Liver (tissue), 9 donors: ENCODE results near the gene HIVEP3. TPM values are rescaled to one million over a fixed set of nuclear protein-coding genes. Genes with fewer than 3 reads are reported as not detected.

Experiments used
- DNase-seq: peaks from one replicate; pipeline ENCODE4 v3.0.0-alpha.2; 2017; ENCODE audit warnings: low spot score
- H3K27ac ChIP-seq, 2 donors: one replicate each; pipeline ENCODE4 v1.7.0; 2013; ENCODE audit warnings: inconsistent platforms in 2 of 2, low read length in 2 of 2, control low read depth in 1 of 2, low read depth in 1 of 2, mild to moderate bottlenecking in 1 of 2
- H3K27me3 ChIP-seq, 4 donors: one replicate each; pipeline versions ENCODE4 v1.6.1 to v1.7.0; 2013; ENCODE audit warnings: low read length in 3 of 4, inconsistent platforms in 1 of 4, mild to moderate bottlenecking in 1 of 4, moderate library complexity in 1 of 4; ENCODE audit not compliant: control insufficient read depth in 4 of 4, insufficient read depth in 4 of 4
- H3K36me3 ChIP-seq, 4 donors: one replicate each; pipeline versions ENCODE4 v1.6.1 to v1.7.0; 2013; ENCODE audit warnings: low read length in 3 of 4, mild to moderate bottlenecking in 3 of 4, low read depth in 1 of 4, moderate library complexity in 1 of 4; ENCODE audit not compliant: control insufficient read depth in 4 of 4, insufficient read depth in 3 of 4
- H3K4me1 ChIP-seq, 4 donors: one replicate each; pipeline versions ENCODE4 v1.6.1 to v1.7.0; 2013; ENCODE audit warnings: low read length in 3 of 4, mild to moderate bottlenecking in 3 of 4, moderate library complexity in 1 of 4; ENCODE audit not compliant: control insufficient read depth in 4 of 4, insufficient read depth in 4 of 4
- H3K4me3 ChIP-seq, 3 donors: one replicate each; pipeline versions ENCODE4 v1.6.1 to v1.7.0; 2013; ENCODE audit warnings: low read length in 3 of 3, control low read depth in 1 of 3, low read depth in 1 of 3, mild to moderate bottlenecking in 1 of 3
- H3K9ac ChIP-seq, 2 donors: one replicate each; pipeline ENCODE4 v1.7.0; 2013; ENCODE audit warnings: low read length in 2 of 2, mild to moderate bottlenecking in 2 of 2, moderate library complexity in 2 of 2, control low read depth in 1 of 2, low read depth in 1 of 2
- H3K9me3 ChIP-seq, 4 donors: one replicate each; pipeline versions ENCODE4 v1.6.1 to v1.7.0; 2013; ENCODE audit warnings: low read length in 3 of 4; ENCODE audit not compliant: control insufficient read depth in 4 of 4
- EGR1 ChIP-seq, 2 donors: IDR thresholded peaks; 2 replicates each; pipeline ENCODE4 v1.6.1; 2016 to 2018; ENCODE audit warnings: antibody characterized with exemption in 2 of 2, low read depth in 2 of 2
- FOXA1 ChIP-seq: IDR thresholded peaks from 2 replicates; pipeline ENCODE4 v1.6.1; 2016; ENCODE audit warnings: antibody characterized with exemption
- FOXA2 ChIP-seq: IDR thresholded peaks from 2 replicates; pipeline ENCODE4 v1.6.1; 2016; ENCODE audit warnings: antibody characterized with exemption
- GABPA ChIP-seq, 2 donors: IDR thresholded peaks in 1 of 2; conservative IDR thresholded peaks in 1 of 2; 2 replicates each; pipeline ENCODE4 v1.6.1; 2016; ENCODE audit warnings: antibody characterized with exemption in 2 of 2, mild to moderate bottlenecking in 1 of 2, moderate library complexity in 1 of 2
- HNF4A ChIP-seq, 2 donors: conservative IDR thresholded peaks; 2 replicates each; pipeline ENCODE4 v1.6.1; 2016; ENCODE audit warnings: antibody characterized with exemption in 2 of 2, mild to moderate bottlenecking in 2 of 2
- HNF4G ChIP-seq: IDR thresholded peaks from 2 replicates; pipeline ENCODE4 v1.6.1; 2016; ENCODE audit warnings: antibody characterized with exemption
- JUND ChIP-seq, 2 donors: IDR thresholded peaks; 2 replicates each; pipeline ENCODE4 v1.6.1; 2016; ENCODE audit warnings: antibody characterized with exemption in 2 of 2
- NR2F2 ChIP-seq: IDR thresholded peaks from 2 replicates; pipeline ENCODE4 v1.6.1; 2016; ENCODE audit warnings: antibody characterized with exemption
- RAD21 ChIP-seq, 2 donors: IDR thresholded peaks; 2 replicates each; pipeline ENCODE4 v1.6.1; 2016; ENCODE audit warnings: antibody characterized with exemption in 2 of 2, mild to moderate bottlenecking in 2 of 2
- RXRA ChIP-seq, 2 donors: IDR thresholded peaks; 2 replicates each; pipeline ENCODE4 v1.6.1; 2017 to 2018; ENCODE audit warnings: antibody characterized with exemption in 2 of 2, mild to moderate bottlenecking in 1 of 2
- SP1 ChIP-seq: IDR thresholded peaks from 2 replicates; pipeline ENCODE4 v1.6.1; 2018; ENCODE audit warnings: antibody characterized with exemption, mild to moderate bottlenecking
- TAF1 ChIP-seq: conservative IDR thresholded peaks from 2 replicates; pipeline ENCODE4 v1.6.1; 2016; ENCODE audit warnings: antibody characterized with exemption, mild to moderate bottlenecking
- YY1 ChIP-seq: IDR thresholded peaks from 2 replicates; pipeline ENCODE4 v1.6.1; 2016; ENCODE audit warnings: antibody characterized with exemption, mild to moderate bottlenecking
- WGBS: extraction: QIAGEN DNeasy Blood & Tissue Kit; methylation state at CpG from one replicate; pipeline ENCODE4 v1.1.7; 2013; 5-methylcytosine and 5-hydroxymethylcytosine counted together
- polyA plus RNA-seq, 2 donors: library from polyadenylated mRNA; stranded (reverse) in 1 of 2; unstranded in 1 of 2; fragments of 200-250 nt in 1 of 2; fragments of >200 nt in 1 of 2; fragmentation: Nextera tagmentation in 1 of 2; extraction: Ambion mirVana in 1 of 2; gene quantifications; one replicate each; pipeline versions ENCODE4 v1.2.1 to v1.2.3, GENCODE V29; 2013 to 2015
- total RNA-seq, 2 donors: library from RNA; depleted of rRNA; stranded (reverse); fragments of >200 nt; gene quantifications; one replicate each; pipeline ENCODE4 v1.2.3, GENCODE V29; 2014
- TF ChIP-seq, protein P1 (sequence below): IDR thresholded peaks from 2 replicates; pipeline ENCODE4 v1.6.1; 2016; ENCODE audit warnings: antibody characterized with exemption, mild to moderate bottlenecking
- TF ChIP-seq, protein P2 (sequence below): IDR thresholded peaks from 2 replicates; pipeline ENCODE4 v1.6.1; 2016; ENCODE audit warnings: antibody characterized with exemption
- TF ChIP-seq, protein P3 (sequence below): IDR thresholded peaks from 2 replicates; pipeline ENCODE4 v1.6.1; 2016; ENCODE audit warnings: antibody characterized with exemption
- TF ChIP-seq, protein P4 (sequence below): IDR thresholded peaks from 2 replicates; pipeline ENCODE4 v1.6.1; 2016; ENCODE audit warnings: antibody characterized with exemption
- TF ChIP-seq, protein P5 (sequence below): fragments of 150-350 bp; IDR thresholded peaks from 2 replicates; pipeline ENCODE4 v1.5.1; 2017; ENCODE audit warnings: improper control_type of control experiment, low read depth, low read length; ENCODE audit not compliant: missing input control
- donor health status: healthy.
- donor health status: healthy.
- donor health status: healthy.
- donor health status: healthy.
- donor health status: healthy.

Gene HIVEP3
- total and polyA plus RNA-seq, 4 donors: 0.93 to 1.6 (median 1.4) TPM

DNA sequence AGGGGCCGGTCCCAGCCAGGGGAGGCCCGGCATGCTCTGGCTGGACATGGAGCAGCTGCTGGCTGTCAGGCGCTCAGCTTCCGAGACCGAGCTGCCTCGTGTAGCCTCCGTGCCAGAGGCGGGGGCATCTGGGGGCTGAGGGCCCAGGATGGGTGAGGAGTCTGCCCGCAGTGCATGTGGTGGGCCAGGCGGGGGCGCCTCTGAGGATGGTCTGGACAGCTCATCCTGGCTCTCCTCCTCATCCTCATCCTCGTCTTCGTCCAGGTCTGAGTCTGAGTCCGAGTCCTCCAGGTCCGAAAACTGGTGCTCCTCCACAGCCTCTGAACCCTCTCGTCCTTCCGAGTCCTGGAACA, 405.4 kb downstream of the HIVEP3 start:
- no peak for TF ChIP-seq JUND (IDR thresholded peaks at IDR 0.05)
- no peak for TF ChIP-seq TAF1
- no peak for TF ChIP-seq EGR1 (IDR thresholded peaks at IDR 0.05; ENCODE audit: low read depth in 2 of 2)
- TF ChIP-seq, protein P1, sequence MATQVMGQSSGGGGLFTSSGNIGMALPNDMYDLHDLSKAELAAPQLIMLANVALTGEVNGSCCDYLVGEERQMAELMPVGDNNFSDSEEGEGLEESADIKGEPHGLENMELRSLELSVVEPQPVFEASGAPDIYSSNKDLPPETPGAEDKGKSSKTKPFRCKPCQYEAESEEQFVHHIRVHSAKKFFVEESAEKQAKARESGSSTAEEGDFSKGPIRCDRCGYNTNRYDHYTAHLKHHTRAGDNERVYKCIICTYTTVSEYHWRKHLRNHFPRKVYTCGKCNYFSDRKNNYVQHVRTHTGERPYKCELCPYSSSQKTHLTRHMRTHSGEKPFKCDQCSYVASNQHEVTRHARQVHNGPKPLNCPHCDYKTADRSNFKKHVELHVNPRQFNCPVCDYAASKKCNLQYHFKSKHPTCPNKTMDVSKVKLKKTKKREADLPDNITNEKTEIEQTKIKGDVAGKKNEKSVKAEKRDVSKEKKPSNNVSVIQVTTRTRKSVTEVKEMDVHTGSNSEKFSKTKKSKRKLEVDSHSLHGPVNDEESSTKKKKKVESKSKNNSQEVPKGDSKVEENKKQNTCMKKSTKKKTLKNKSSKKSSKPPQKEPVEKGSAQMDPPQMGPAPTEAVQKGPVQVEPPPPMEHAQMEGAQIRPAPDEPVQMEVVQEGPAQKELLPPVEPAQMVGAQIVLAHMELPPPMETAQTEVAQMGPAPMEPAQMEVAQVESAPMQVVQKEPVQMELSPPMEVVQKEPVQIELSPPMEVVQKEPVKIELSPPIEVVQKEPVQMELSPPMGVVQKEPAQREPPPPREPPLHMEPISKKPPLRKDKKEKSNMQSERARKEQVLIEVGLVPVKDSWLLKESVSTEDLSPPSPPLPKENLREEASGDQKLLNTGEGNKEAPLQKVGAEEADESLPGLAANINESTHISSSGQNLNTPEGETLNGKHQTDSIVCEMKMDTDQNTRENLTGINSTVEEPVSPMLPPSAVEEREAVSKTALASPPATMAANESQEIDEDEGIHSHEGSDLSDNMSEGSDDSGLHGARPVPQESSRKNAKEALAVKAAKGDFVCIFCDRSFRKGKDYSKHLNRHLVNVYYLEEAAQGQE: no peak
- no peak for TF ChIP-seq HNF4A (conservative IDR thresholded peaks at IDR 0.05)
- no peak for TF ChIP-seq NR2F2
- no peak for TF ChIP-seq RAD21 (IDR thresholded peaks at IDR 0.05)
- no peak for TF ChIP-seq HNF4G
- TF ChIP-seq, protein P2, sequence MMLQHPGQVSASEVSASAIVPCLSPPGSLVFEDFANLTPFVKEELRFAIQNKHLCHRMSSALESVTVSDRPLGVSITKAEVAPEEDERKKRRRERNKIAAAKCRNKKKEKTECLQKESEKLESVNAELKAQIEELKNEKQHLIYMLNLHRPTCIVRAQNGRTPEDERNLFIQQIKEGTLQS: no peak
- TF ChIP-seq FOXA1: no peak
- TF ChIP-seq, protein P3, sequence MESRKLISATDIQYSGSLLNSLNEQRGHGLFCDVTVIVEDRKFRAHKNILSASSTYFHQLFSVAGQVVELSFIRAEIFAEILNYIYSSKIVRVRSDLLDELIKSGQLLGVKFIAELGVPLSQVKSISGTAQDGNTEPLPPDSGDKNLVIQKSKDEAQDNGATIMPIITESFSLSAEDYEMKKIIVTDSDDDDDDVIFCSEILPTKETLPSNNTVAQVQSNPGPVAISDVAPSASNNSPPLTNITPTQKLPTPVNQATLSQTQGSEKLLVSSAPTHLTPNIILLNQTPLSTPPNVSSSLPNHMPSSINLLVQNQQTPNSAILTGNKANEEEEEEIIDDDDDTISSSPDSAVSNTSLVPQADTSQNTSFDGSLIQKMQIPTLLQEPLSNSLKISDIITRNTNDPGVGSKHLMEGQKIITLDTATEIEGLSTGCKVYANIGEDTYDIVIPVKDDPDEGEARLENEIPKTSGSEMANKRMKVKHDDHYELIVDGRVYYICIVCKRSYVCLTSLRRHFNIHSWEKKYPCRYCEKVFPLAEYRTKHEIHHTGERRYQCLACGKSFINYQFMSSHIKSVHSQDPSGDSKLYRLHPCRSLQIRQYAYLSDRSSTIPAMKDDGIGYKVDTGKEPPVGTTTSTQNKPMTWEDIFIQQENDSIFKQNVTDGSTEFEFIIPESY: no peak
- no peak for TF ChIP-seq RXRA (IDR thresholded peaks at IDR 0.05)
- TF ChIP-seq, protein P4, sequence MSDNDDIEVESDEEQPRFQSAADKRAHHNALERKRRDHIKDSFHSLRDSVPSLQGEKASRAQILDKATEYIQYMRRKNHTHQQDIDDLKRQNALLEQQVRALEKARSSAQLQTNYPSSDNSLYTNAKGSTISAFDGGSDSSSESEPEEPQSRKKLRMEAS: no peak
- TF ChIP-seq GABPA (IDR thresholded peaks at IDR 0.05 in 1 of 2, conservative IDR thresholded peaks at IDR 0.05 in 1 of 2): no peak
- TF ChIP-seq, protein P5, sequence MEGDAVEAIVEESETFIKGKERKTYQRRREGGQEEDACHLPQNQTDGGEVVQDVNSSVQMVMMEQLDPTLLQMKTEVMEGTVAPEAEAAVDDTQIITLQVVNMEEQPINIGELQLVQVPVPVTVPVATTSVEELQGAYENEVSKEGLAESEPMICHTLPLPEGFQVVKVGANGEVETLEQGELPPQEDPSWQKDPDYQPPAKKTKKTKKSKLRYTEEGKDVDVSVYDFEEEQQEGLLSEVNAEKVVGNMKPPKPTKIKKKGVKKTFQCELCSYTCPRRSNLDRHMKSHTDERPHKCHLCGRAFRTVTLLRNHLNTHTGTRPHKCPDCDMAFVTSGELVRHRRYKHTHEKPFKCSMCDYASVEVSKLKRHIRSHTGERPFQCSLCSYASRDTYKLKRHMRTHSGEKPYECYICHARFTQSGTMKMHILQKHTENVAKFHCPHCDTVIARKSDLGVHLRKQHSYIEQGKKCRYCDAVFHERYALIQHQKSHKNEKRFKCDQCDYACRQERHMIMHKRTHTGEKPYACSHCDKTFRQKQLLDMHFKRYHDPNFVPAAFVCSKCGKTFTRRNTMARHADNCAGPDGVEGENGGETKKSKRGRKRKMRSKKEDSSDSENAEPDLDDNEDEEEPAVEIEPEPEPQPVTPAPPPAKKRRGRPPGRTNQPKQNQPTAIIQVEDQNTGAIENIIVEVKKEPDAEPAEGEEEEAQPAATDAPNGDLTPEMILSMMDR: no peak
- TF ChIP-seq YY1: no peak
- TF ChIP-seq SP1: no peak
- TF ChIP-seq FOXA2: no peak
- H3K27me3 ChIP-seq: no peaks in the 10 kb centered on the region

More for the DNA sequence above, 405.4 kb downstream of the HIVEP3 start:
- H3K27ac ChIP-seq: no peak overlapping the region
- H3K36me3 ChIP-seq: no peaks in the 10 kb centered on the region
- H3K9ac ChIP-seq: no peak overlapping the region
- H3K4me3 ChIP-seq: no peak overlapping the region
- DNase-seq: no peak
- H3K9me3 ChIP-seq: no peaks in the 10 kb centered on the region
- 87% methylated on average over 17 of the region's 17 CpGs for WGBS
- H3K4me1 ChIP-seq: peaks cover 0 to 11% (median 8%) of the 10 kb centered on the region in 4 donors
